PC-3 (cell line): ENCODE results near the gene MUS81. TPM values are rescaled to one million over a fixed set of nuclear protein-coding genes. Genes with fewer than 3 reads are reported as not detected.

Experiments
- ATAC-seq: fragments of 200-7000 bp; cut with Tn5 transposase; 2 replicates; pipeline ENCODE4 v1.9.1; 2020; ENCODE audit warnings: mild to moderate bottlenecking, moderate library complexity
- BruUV-seq: library from RNA; stranded (reverse); fragments of 400-500 nt; replicated peaks from 2 replicates; lab custom pipeline; 2021; lab: Mats Ljungman, UMichigan
- CTCF ChIA-PET: fragments of 300-600 bp; sonication (Branson Sonifier 250); formaldehyde crosslinking; loops from one replicate; lab custom pipeline; 2022; ENCODE audit warnings: antibody characterized with exemption; lab: Charles Lee
- POLR2A ChIA-PET: fragments of 300-600 bp; sonication (Branson Sonifier 250); formaldehyde crosslinking; loops from one replicate; lab custom pipeline; 2022; ENCODE audit warnings: antibody characterized with exemption; ENCODE audit not compliant: unreplicated experiment; lab: Charles Lee
- DNase-seq: peaks from one replicate; pipeline ENCODE4 v3.0.0-alpha.2; 2015
- H2AFZ ChIP-seq: fragments of 300-600 bp; sonication (generic); 2 replicates; pipeline ENCODE4 v1.6.0; 2016; ENCODE audit warnings: antibody characterized with exemption, low read length
- H3F3A ChIP-seq: fragments of 300-600 bp; sonication (generic); one replicate; pipeline ENCODE4 v1.6.0; 2017; ENCODE audit warnings: antibody characterized with exemption, low read length, control low read depth, mild to moderate bottlenecking; ENCODE audit not compliant: unreplicated experiment
- H3K27ac ChIP-seq: fragments of 300-600 bp; sonication (generic); 2 replicates; pipeline ENCODE4 v1.5.1; 2016; ENCODE audit warnings: mild to moderate bottlenecking, low read length
- H3K27me3 ChIP-seq: fragments of 300-600 bp; sonication (generic); 2 replicates; pipeline ENCODE4 v1.6.1; 2016; ENCODE audit warnings: low read length, mixed read lengths
- H3K36me3 ChIP-seq: fragments of 300-600 bp; sonication (generic); 2 replicates; pipeline ENCODE4 v1.6.1; 2016; ENCODE audit warnings: low read depth, mixed run types, low read length, mixed read lengths
- H3K4me1 ChIP-seq: fragments of 300-600 bp; sonication (generic); 2 replicates; pipeline ENCODE4 v1.5.1; 2016; ENCODE audit warnings: low read length; ENCODE audit not compliant: insufficient read depth
- H3K4me2 ChIP-seq: fragments of 300-600 bp; sonication (generic); 2 replicates; pipeline ENCODE4 v1.6.0; 2016; ENCODE audit warnings: low read length
- H3K4me3 ChIP-seq: fragments of 300-600 bp; sonication (generic); 2 replicates; pipeline ENCODE4 v1.5.1; 2016; ENCODE audit warnings: mild to moderate bottlenecking, low read length, mixed read lengths
- H3K79me2 ChIP-seq: fragments of 300-600 bp; sonication (generic); 2 replicates; pipeline ENCODE4 v1.6.1; 2017; ENCODE audit warnings: low read length, mixed read lengths
- H3K9ac ChIP-seq: fragments of 300-600 bp; sonication (generic); 2 replicates; pipeline ENCODE4 v1.6.0; 2016; ENCODE audit warnings: mild to moderate bottlenecking, low read length
- H3K9me2 ChIP-seq: fragments of 300-600 bp; sonication (generic); replicated peaks from 2 replicates; pipeline ENCODE4 v1.6.1; 2016; ENCODE audit warnings: mixed run types, low read length, mixed read lengths
- H3K9me3 ChIP-seq: fragments of 300-600 bp; sonication (generic); 2 replicates; pipeline ENCODE4 v1.6.1; 2016; ENCODE audit warnings: low read length, mixed read lengths
- H4K20me1 ChIP-seq: fragments of 300-600 bp; sonication (generic); 2 replicates; pipeline ENCODE4 v1.6.1; 2016; ENCODE audit warnings: low read length, mixed read lengths
- EZH2 ChIP-seq: fragments of 300-600 bp; sonication (generic); IDR thresholded peaks from one replicate; pipeline ENCODE4 v1.6.1; 2017; ENCODE audit warnings: antibody characterized with exemption, mild to moderate bottlenecking, low read length; ENCODE audit not compliant: unreplicated experiment
- EZH2phosphoT487 ChIP-seq: fragments of 300-600 bp; sonication (generic); IDR thresholded peaks from 2 replicates; pipeline ENCODE4 v1.6.1; 2018; ENCODE audit warnings: mild to moderate bottlenecking, antibody characterized with exemption, low read length, borderline replicate concordance
- intact Hi-C: fragments of 100-400 bp; cut with micrococcal nuclease; formaldehyde crosslinking; loops from 2 replicates; pipeline ENCODE4 v1.9.0; 2023
- total RNA-seq: library from RNA; depleted of rRNA; stranded (reverse); fragments of >200 nt; gene quantifications from 2 replicates; pipeline ENCODE4 v1.2.3, GENCODE V29; 2014
- TF ChIP-seq, protein P1 (sequence below): fragments of 300-600 bp; sonication (generic); conservative IDR thresholded peaks from 2 replicates; pipeline ENCODE4 v1.5.1; 2017; ENCODE audit warnings: antibody characterized with exemption, low read depth, mild to moderate bottlenecking, low read length

MUS81 gene
- total RNA-seq, 1 experiment from 2014 or later: 82.0 TPM

DNA sequence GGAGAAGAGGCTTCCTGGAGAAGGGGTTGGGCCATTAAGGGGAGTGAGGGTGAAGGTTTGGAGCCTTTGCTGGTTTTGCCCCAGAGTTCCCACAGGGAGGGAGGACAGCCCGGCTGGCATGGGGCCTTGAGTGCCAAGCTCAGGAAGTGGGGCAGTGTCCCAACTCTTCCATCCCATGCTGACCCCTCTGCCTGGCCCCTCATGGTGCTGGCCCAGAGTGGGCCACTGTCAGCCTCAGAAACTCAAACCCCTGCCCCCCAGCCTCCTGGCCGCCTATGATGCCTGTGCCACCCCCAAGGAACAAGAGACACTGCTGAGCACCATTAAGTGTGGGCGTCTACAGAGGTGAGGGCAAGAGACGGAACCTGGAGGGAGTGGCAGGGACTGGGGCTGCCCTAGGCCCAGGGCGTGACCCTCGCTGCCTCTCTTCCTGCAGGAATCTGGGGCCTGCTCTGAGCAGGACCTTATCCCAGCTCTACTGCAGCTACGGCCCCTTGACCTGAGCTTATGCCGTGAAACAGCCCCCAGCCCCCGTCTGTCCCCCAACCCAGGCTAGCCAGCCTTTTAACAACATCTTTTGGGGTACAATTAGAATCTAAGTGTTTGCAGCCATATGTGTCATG, 5.4 kb downstream of the MUS81 start:
- ATAC-seq: no peak
- intact Hi-C loops: no loop called here
- Histone ChIP-seq H3K27me3 (no peaks in the 10 kb centered on the region), H3K9ac (no peak overlapping the region), H3K4me3 (no peak overlapping the region), H4K20me1 (no peaks in the 10 kb centered on the region), H3K27ac (no peak overlapping the region), H3K9me2 (no peaks in the 10 kb centered on the region), H2AFZ (no peak overlapping the region), H3K4me2 (no peak overlapping the region), H3F3A (no peaks in the 10 kb centered on the region), H3K36me3 (peaks cover 20% of the 10 kb centered on the region; the same call in 1 of the 2 replicates), H3K79me2 (peaks cover 24% of the 10 kb centered on the region), H3K9me3 (no peaks in the 10 kb centered on the region), H3K4me1 (peaks cover 9% of the 10 kb centered on the region; the same call in 1 of the 2 replicates)
- POLR2A ChIA-PET: no interaction called here
- TF ChIP-seq EZH2phosphoT487 (no peak), EZH2 (no peak)
- TF ChIP-seq, protein P1, sequence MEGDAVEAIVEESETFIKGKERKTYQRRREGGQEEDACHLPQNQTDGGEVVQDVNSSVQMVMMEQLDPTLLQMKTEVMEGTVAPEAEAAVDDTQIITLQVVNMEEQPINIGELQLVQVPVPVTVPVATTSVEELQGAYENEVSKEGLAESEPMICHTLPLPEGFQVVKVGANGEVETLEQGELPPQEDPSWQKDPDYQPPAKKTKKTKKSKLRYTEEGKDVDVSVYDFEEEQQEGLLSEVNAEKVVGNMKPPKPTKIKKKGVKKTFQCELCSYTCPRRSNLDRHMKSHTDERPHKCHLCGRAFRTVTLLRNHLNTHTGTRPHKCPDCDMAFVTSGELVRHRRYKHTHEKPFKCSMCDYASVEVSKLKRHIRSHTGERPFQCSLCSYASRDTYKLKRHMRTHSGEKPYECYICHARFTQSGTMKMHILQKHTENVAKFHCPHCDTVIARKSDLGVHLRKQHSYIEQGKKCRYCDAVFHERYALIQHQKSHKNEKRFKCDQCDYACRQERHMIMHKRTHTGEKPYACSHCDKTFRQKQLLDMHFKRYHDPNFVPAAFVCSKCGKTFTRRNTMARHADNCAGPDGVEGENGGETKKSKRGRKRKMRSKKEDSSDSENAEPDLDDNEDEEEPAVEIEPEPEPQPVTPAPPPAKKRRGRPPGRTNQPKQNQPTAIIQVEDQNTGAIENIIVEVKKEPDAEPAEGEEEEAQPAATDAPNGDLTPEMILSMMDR: no peak
- BruUV-seq: no TSS peak
- CTCF ChIA-PET: no interaction called here
- no peak for DNase-seq

DNA sequence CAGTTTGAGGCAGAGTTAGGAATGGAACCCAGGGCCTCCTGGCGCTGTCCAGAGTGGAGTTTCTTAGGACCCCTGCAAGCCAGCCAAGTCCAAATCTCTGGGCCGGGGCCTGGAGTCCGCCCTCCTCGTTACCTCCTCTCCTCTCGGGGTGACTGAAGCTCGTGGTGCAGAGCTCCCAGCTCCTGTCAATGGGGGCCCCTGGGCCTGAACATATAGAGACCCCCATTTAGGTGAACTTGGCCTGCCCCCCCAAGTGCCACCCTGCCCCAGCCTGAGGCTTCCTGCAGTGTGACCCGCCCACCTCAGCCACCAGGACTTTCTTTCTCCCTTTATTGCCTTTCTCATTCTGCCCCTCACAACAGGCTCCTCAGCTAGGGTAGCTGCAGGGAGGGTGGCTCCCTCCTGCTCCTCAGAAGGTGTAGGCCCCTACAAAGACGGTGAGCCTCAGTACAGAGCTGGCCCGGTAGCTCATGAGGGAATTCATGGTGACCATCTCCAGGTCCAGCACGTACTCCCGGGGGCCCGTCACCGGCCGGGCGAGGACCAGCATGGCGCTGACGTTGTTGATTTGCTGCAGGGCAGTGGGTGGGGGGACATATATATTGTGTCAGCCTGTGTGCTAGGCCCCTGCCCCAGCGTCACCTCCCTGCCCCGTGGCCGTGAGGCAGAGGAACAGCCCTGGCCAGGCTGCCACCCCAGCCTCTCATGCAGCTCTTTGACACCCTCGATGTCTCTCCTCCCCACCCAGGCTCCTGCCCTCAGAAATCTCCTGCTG, 6.5 kb downstream of the MUS81 start:
- Histone ChIP-seq H3K4me3 (no peak overlapping the region), H3K9me3 (no peaks in the 10 kb centered on the region), H3K9ac (no peak overlapping the region), H3K9me2 (no peaks in the 10 kb centered on the region), H3F3A (no peaks in the 10 kb centered on the region), H3K4me1 (peaks cover 5% of the 10 kb centered on the region; the same call in 1 of the 2 replicates), H3K36me3 (peaks cover 20% of the 10 kb centered on the region; the same call in 1 of the 2 replicates), H3K27ac (no peak overlapping the region), H3K79me2 (peaks cover 14% of the 10 kb centered on the region), H4K20me1 (no peaks in the 10 kb centered on the region), H2AFZ (no peak overlapping the region), H3K4me2 (no peak overlapping the region), H3K27me3 (no peaks in the 10 kb centered on the region)
- no TSS peak for BruUV-seq
- ChIA-PET CTCF (no interaction called here), POLR2A (no interaction called here)
- TF ChIP-seq, protein P1: no peak
- TF ChIP-seq EZH2phosphoT487 (no peak), EZH2 (no peak)
- no peak for DNase-seq
- intact Hi-C loops: no loop called here
- ATAC-seq: no peak
